Tibial nerve (tissue), 4 donors: ENCODE data around the gene HMSD.

Source experiments
- CTCF ChIP-seq, 5 experiments: fragments of 200-600 bp in 3 of 5; fragments of 450-650 bp in 2 of 5; sonication (generic) in 3 of 5; IDR thresholded peaks; one replicate each; pipeline ENCODE4 v1.5.1; 2016 to 2019; ENCODE audit warnings: antibody characterized with exemption in 5 of 5, mild to moderate bottlenecking in 3 of 5, moderate library complexity in 2 of 5
- EP300 ChIP-seq, 2 donors: sonication (generic); formaldehyde crosslinking; IDR thresholded peaks; one replicate each; pipeline ENCODE4 v1.6.1; 2017; ENCODE audit warnings: antibody characterized with exemption in 2 of 2, mild to moderate bottlenecking in 1 of 2
- POLR2A ChIP-seq, 2 donors: fragments of 450-650 bp; IDR thresholded peaks; one replicate each; pipeline ENCODE4 v1.6.1; 2017; ENCODE audit warnings: antibody characterized with exemption in 2 of 2, mild to moderate bottlenecking in 2 of 2, moderate library complexity in 2 of 2

GRCh38 chr18:63940008-63940407 lies 9.1 kb upstream of the HMSD start:
- no peak for TF ChIP-seq CTCF (IDR thresholded peaks at IDR 0.05)
- TF ChIP-seq EP300 (IDR thresholded peaks at IDR 0.05) = no peak
- TF ChIP-seq POLR2A (IDR thresholded peaks at IDR 0.05) = no peak
